HepG2 (cell line): ENCODE results near the gene ITGB2. TPM values are rescaled to one million over a fixed set of nuclear protein-coding genes. Genes with fewer than 3 reads are reported as not detected.

Experiments used
- DMAP1 ChIP-seq: IDR thresholded peaks from 2 replicates; pipeline ENCODE4 v1.6.1; 2016
- ELF1 ChIP-seq: sonication (generic); formaldehyde crosslinking; IDR thresholded peaks from 2 replicates; pipeline ENCODE4 v1.4.0; 2020; ENCODE audit warnings: missing genetic modification reagents
- ELF4 ChIP-seq: sonication (generic); formaldehyde crosslinking; IDR thresholded peaks from 2 replicates; pipeline ENCODE4 v1.5.0; 2020; ENCODE audit warnings: missing genetic modification reagents, mild to moderate bottlenecking, moderate library complexity, borderline replicate concordance
- ISX ChIP-seq: sonication (generic); formaldehyde crosslinking; conservative IDR thresholded peaks from 2 replicates; pipeline ENCODE4 v1.5.0; 2020; ENCODE audit warnings: missing genetic modification reagents
- ZNF670 ChIP-seq: sonication (generic); formaldehyde crosslinking; IDR thresholded peaks from 2 replicates; pipeline ENCODE4 v1.8.0; 2022; ENCODE audit warnings: mild to moderate bottlenecking, missing genetic modification reagents, borderline replicate concordance
- polyA plus RNA-seq, 8 experiments: library from polyadenylated mRNA; depleted of rRNA in 3 of 8; stranded (reverse) in 7 of 8; unstranded in 1 of 8; fragments of >200 nt; fragmentation: Illumina TruSeq in 4 of 8; extraction: Trizol in 4 of 8; gene quantifications; 2 replicates each; pipeline versions ENCODE4 v1.2.1 to v1.2.3, GENCODE V29; 2011 to 2016; ENCODE audit warnings: low read depth in 4 of 8, missing spikeins in 1 of 8, mixed read lengths in 1 of 8; ENCODE audit not compliant: insufficient read depth in 1 of 8
- total RNA-seq, 5 experiments: library from RNA; depleted of rRNA; stranded (reverse); fragments of >200 nt; fragmentation: Illumina TruSeq; extraction: Trizol; gene quantifications; 2 replicates each; pipeline ENCODE4 v1.2.3, GENCODE V29; 2016; ENCODE audit warnings: low read depth in 1 of 5
- TF ChIP-seq, protein P1 (sequence below), 2 experiments: fragments of 450-650 bp in 1 of 2; sonication (generic) in 1 of 2; formaldehyde crosslinking in 1 of 2; IDR thresholded peaks; 2 replicates each; pipeline versions ENCODE4 v1.6.1 to v1.8.0; 2016 to 2022; ENCODE audit warnings: antibody characterized with exemption in 1 of 2, mild to moderate bottlenecking in 1 of 2, missing genetic modification reagents in 1 of 2

The ITGB2 gene
- total and polyA plus RNA-seq, 2 of the 13 experiments (the other 11 are each of a cell fraction or from before 2014, with no cell fraction given), result 4.2 to 18.0 TPM

DNA sequence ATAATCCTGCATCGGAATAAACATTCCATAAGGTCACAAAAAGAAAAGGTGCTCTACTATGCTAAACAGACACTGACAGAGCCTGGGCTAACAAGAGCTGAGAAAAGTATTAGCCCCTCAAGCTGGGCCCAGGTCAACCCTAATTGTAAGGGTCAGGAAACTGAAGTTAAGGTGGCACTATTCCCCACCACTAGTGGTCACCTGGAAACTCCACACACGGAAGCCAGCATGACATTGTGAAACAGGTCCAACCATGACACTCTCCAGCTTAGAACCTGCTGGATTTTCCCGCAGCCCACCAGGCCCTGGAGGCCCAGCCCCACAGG, 48.4 kb downstream of the ITGB2 start (continued):
- TF ChIP-seq, protein P1, sequence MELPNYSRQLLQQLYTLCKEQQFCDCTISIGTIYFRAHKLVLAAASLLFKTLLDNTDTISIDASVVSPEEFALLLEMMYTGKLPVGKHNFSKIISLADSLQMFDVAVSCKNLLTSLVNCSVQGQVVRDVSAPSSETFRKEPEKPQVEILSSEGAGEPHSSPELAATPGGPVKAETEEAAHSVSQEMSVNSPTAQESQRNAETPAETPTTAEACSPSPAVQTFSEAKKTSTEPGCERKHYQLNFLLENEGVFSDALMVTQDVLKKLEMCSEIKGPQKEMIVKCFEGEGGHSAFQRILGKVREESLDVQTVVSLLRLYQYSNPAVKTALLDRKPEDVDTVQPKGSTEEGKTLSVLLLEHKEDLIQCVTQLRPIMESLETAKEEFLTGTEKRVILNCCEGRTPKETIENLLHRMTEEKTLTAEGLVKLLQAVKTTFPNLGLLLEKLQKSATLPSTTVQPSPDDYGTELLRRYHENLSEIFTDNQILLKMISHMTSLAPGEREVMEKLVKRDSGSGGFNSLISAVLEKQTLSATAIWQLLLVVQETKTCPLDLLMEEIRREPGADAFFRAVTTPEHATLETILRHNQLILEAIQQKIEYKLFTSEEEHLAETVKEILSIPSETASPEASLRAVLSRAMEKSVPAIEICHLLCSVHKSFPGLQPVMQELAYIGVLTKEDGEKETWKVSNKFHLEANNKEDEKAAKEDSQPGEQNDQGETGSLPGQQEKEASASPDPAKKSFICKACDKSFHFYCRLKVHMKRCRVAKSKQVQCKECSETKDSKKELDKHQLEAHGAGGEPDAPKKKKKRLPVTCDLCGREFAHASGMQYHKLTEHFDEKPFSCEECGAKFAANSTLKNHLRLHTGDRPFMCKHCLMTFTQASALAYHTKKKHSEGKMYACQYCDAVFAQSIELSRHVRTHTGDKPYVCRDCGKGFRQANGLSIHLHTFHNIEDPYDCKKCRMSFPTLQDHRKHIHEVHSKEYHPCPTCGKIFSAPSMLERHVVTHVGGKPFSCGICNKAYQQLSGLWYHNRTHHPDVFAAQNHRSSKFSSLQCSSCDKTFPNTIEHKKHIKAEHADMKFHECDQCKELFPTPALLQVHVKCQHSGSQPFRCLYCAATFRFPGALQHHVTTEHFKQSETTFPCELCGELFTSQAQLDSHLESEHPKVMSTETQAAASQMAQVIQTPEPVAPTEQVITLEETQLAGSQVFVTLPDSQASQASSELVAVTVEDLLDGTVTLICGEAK (IDR thresholded peaks at IDR 0.05), result no peak
- TF ChIP-seq, protein P1 (CRISPR knock-in tag; IDR thresholded peaks at IDR 0.05), result no peak; the same call in 1 of the 2 replicates
- 0 out of 2 replicates have a peak, but pooled peaks have one; percentile 26 for TF ChIP-seq ELF4 (CRISPR knock-in tag)
- TF ChIP-seq DMAP1 (CRISPR knock-in tag), result 0 out of 2 replicates have a peak, but pooled peaks have one; percentile 33
- TF ChIP-seq ISX (CRISPR knock-in tag), result no peak
- TF ChIP-seq ELF1 (CRISPR knock-in tag), result no peak
- TF ChIP-seq ZNF670 (CRISPR knock-in tag), result 0 out of 2 replicates have a peak, but pooled peaks have one; percentile 42
- TF ChIP-seq, all 625 proteins: peak for 12
